Left renal pelvis (tissue), 4 donors: ENCODE measurements around the gene ATP1A1. TPM values are rescaled to one million over a fixed set of nuclear protein-coding genes. Genes with fewer than 3 reads are reported as not detected.
A peak's percentile ranks its signal among the peaks of the same experiment; 100 is the strongest.

ENCODE experiments used
- DNase-seq, 4 donors: peaks; one replicate each; pipeline ENCODE4 v3.0.0-alpha.2; 2013; ENCODE audit warnings: low read depth in 4 of 4, low spot score in 3 of 4
- polyA plus RNA-seq, 4 donors: library from polyadenylated mRNA; unstranded; fragments of 120-200 nt; gene quantifications; one replicate each; pipeline ENCODE4 v1.2.1, GENCODE V29; 2013; ENCODE audit not compliant: insufficient read length in 4 of 4

The ATP1A1 gene
- polyA plus RNA-seq, 4 donors: 135 to 939 (median 904) TPM

DNA sequence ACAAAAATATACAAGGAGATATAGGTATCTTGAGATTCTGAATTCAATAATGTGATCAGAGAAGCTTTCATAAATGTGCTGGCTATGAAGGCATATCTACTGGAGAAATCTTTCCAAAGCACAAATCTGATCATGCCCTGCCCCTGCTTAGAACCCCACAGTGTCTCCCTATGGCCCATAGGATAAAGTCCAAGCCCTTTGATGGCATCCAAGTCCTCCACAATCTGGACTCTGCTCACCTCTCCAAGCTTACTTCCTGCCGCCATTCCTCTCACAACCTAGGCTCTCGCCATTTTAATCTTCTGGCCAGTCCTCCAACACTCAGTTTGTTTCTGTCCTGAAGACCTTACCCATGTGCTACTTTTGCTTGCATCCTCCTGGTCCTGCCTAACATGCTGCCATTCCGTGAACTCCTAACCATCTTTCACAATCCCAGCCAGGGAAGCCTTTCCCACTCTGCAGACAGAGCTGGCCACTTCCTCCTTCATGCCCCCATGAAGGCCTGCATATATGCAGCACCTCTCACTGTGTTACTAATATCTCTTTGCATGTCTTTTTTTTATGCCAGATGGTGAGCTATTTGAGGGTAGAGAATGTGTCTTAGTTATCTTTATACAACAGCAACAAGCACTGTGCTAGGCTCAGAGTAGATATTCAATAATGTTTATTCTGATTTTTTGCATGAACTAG, 5.6 kb upstream of the ATP1A1 start:
- DNase-seq: no peak

GRCh38 chr1:116368241-116368640, 4.8 kb upstream of the ATP1A1 start:
- no peak for DNase-seq

DNA sequence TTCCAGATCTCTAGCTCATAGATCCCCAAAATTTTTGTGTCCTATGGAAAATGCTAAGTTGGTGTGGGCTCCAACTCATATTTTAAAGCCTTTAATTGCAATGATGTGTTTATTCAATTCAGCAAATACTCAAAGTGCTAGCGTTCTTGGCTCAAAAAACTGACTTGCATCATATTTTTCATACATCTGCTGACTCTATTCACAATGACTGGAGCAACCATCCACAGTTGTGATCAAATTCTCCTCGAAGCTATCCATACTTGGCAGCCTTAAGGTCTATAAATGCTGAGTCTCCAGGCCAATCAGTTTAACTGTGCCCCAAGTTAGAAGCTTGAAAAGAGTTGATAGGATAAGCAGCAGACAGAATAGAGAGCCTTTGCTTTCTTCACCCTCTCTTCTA, 2.9 kb upstream of the ATP1A1 start:
- DNase-seq: no peak

- no peak for DNase-seq
These were observed 1.3 kb upstream of the ATP1A1 start for GRCh38 chr1:116371752-116372151.

DNA sequence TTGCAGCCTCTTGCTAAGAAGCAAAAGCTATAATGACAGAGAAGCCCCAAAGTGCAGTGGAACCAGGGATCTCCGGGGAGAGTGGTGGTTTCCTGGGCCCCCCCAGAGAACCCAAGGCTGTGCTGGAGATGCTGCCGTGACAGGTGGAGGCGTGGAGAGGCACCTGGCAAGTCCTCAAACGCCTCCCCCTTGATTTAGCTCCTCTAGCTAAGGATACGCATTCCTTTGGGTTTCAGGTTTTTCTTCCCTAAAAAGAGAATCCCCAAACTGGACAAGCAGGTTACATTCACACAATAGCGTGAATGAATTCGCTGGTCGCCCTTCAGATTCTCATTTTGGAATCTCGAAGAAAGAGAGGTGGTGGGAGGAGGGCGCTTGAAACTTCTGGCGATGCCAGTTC, 853 bp upstream of the ATP1A1 start:
- no peak for DNase-seq

DNA sequence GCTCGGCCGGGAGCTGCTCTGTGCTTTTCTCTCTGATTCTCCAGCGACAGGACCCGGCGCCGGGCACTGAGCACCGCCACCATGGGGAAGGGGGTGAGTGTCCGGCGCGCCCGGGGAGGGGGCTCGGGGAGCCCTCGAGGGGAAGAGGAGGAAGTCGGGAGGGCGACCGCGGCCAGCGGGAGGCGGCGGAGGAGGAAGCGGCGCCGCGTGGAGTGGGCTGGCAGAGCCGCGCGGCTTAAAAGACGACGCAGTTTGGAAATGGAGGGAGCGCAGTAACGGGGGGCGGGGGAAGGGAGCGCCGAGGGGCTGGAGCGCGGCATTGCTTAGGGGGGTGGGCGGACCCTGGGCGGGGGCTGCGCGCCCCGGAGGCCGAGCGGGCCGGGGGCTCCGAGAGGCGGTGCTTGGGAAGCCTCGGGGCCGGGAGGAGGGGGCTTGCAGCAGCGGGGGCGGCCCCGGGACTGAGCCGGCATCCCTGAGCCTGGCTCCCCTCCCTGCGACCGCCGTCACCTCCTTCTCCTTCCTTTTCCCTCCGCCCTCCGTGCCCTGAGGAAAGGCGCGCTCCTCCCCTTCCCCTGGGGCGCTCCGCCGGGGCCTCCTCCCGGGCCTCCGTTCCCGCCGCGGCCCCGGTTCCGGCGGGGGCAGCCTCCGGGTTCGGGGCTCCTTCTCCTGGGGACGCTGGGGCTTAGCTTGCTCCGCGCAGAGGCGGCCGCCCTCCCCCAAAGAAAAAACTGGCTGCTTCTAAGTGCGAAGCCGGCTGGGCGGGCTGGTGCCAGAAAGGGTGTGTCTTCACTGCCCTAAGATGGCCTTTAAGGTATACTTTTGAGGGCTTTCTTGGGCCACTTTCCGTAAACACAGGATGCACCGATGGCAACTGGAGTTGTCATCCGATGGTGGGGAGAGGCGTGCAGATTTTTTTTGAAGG, 648 bp downstream of the ATP1A1 start:
- DNase-seq: peak in 1 of 4 donors; percentile 34

DNA sequence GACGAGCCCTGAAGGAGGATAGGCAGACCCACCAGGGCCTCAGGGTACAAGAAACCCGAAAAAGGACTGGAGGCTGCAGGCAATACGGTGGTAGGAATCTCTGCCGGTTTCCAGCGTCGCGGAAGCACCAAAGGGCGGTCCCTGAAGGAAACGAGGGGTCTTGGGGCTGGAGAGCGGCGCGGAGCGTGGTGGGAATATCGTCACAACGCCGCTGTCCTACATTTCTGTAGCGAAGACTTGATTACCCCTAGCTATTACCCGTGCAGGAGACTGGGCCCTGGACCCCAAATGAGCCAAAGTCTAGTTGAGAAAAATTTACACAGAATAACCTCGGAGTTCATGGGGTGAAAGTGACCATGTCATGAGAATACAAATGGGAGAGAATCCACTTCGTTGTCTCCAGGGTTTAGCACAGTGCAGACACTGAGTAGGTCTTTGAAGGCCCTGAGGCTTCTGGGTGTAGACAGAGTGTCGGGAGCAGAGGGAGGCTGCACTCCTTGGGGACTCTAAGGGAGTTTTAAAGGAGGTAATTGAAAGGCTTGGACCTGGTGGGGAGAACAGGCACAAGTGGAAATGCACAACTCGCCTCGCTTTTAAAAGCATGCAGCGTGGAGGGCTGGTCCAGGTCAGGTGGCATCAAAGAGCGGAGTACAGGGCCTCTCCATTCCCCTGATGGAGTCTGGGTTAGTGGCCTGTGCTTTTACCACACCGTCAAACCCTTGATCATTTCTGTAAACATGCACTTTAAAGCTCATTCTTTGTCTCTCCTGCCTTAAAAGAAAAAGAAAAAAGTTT, 1.5 kb downstream of the ATP1A1 start:
- DNase-seq: no peak

DNA sequence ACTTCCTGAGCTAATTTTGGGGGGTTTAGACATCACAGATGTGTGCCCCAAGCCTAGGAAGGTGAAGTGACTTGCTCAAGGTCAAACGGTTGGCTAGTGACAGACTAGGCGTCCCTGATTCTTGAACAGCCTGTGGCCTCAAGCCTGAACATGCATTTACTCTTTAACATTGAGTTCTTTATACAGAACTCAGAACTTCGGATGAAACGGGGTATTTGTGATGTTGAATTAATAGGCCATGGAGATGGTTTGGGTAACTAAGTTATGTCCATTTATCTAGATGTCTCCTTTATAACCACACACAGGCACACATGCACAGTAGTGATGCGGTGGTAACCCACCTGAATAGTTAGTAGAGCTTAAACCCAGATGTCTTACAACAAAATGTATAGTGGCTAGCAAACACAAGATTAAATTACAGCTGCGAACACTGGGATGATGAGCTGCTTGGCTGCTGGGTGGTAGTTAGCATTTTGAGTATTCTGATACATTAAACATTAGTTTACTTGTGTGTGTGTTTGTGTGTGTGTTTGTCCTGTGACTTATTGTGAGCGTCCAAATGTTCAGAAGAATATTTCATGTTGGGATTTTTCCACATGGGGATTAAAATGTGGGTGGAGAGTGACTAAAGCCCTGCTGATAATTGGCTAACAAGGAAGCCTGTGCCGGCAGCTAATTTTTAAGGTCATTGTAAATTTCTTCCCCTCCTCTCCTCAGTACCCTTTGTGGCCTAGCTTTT, 2.3 kb downstream of the ATP1A1 start:
- DNase-seq: no peak

- no peak for DNase-seq
These were observed 3.1 kb downstream of the ATP1A1 start for GRCh38 chr1:116375887-116376728.

DNA sequence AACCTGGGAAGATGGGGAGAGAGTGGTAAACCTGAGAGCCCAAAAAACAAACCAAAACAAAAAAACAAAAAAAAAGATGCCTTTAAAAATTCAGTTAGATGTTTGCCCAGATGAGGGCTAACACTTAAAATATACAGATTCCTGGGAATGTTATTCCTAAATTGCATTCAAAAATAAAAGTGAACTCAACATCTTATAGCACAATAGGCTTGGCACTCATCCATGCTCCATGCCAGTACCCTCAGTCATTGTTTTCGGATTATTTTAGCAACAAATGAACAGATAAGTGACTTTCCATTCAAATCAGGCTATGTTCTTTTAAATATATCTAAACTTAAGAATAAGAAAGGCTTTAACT, 3.7 kb downstream of the ATP1A1 start:
- no peak for DNase-seq

GRCh38 chr1:116377541-116378529, 4.8 kb downstream of the ATP1A1 start:
- DNase-seq: no peak

DNA sequence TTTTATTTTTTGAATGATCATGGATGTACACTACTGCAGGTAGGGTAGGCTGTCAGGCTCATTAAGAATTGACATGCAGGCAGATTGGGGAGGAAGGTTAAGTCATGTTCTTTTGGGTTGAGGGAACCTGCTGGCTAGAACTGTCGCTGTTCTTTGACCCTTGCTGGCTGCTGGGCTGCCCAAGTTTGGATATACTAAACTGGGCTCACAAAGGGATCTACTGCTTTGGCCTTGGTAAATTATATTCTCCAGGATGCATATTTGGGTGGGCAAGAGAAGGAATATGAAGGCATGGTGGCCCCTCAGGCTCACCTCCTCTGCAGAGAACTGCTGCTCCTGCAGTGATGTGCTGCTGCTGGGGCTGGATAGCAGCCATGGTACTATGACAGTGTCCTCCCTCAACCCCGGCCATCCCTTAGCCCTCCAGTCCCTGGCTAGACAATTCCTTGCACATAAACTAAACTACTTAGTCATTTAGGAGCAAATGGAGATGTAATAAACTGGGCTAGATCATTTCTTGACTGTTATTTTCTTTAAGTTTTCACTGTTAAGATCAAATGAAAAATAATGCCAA, 6.1 kb downstream of the ATP1A1 start:
- DNase-seq: no peak

GRCh38 chr1:116379674-116380498, 6.8 kb downstream of the ATP1A1 start:
- no peak for DNase-seq

DNA sequence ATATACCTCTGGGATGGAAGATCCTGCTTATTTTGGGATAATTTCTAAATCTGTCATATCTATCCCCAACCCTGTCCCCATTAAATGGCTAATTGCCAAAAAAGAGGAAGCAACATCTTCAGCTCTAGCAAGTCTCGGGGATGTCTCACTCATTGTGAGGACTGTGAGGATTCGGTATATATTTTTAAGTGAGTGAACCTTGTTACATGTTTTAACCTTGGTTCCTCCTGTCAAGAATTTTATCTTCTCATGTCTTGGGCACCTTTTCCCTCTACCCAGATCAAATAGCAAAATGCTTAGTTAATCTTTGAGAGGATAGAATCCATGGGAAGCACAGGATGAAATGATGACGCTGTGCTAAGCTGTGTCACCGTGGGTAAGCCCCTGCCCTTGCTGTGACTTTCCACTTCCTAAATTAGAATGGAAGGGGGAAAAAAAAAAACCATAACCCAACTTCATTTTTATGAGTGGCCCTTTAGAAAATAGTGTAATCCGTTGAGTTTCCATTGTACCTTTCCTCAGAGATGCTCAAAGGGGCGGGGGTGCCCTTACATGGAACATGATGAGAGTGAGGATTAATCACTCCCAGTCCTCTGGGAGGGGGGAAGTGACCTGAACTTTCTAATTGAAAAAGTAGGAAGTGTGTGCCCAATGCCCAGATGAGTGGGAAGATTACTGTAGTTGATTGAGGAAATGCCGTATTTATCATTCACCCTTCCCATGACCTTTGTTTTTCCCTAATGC, 7.6 kb downstream of the ATP1A1 start:
- DNase-seq: no peak

DNA sequence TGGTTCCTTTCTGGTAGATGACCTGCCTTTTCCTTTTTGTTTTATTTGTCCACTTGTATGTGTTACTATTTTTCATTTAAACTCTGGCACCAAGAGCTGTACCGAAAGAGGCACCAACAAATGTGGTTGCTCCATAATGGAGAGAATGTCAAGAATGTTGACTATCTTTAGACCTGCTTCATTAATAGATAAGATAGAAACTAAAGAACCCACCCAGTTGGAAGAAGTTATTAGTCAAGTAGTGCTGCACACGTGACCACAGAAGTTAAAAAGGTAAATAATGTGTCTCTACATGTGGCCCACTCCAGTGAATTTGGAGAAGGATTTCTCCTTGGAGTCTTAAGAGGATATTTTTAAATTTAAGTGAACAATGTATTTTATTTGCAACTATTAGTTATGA, 9.3 kb downstream of the ATP1A1 start:
- DNase-seq: no peak

DNA sequence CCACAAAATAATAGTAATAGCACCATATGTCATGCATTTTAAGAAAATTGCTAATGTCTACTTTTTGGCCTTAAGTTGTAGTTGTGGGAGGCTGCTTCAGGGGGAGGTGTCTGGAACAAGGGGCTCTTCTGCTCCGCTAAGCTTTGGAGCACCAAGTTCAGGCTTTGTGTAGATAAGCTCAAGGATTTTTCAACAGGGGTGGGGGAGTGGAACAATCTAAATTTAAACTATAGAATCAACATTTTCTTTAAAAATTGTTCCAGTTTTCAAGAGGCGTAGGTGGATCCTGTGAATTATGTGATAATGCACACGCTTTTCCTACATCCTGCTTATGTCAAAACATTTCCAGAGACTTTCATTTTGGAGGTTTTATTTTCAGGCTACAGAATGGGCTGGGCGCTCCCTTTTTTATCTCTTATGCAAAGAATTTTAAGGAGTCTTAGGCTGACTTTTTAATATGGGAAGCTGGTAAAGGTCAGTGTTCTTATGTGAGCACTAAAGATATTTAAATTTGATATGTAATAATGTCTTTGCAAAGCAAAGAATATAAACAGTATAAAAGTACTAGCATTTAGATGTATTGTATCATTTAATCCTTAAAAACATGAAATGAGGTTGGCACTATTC, 9.9 kb downstream of the ATP1A1 start:
- no peak for DNase-seq
